Activated CD4-positive, alpha-beta T cell treated with anti-CD3 and anti-CD28 coated beads for 36 hours (primary cell): ENCODE data around the gene CLN6. TPM values are rescaled to one million over a fixed set of nuclear protein-coding genes. Genes with fewer than 3 reads are reported as not detected.

Source experiments
- ATAC-seq: fragments of 200-7000 bp; cut with Tn5 transposase; one replicate; pipeline ENCODE4 v1.10.0; 2021; ENCODE audit warnings: mild to moderate bottlenecking, moderate library complexity
- CTCF ChIA-PET: fragments of 350-600 bp; sonication (Branson Sonifier 250); formaldehyde crosslinking; loops from one replicate; lab custom pipeline; 2021; ENCODE audit warnings: antibody characterized with exemption; lab: Charles Lee
- POLR2A ChIA-PET: fragments of 350-600 bp; sonication (Branson Sonifier 250); formaldehyde crosslinking; loops from one replicate; lab custom pipeline; 2021; ENCODE audit warnings: antibody characterized with exemption, inconsistent platforms; lab: Charles Lee
- DNase-seq: peaks from one replicate; pipeline ENCODE4 v3.0.0-alpha.2; 2020
- H3K27ac Mint-ChIP-seq: one replicate; pipeline ENCODE4 v1.8.0; 2021; ENCODE audit warnings: mixed read lengths
- H3K27me3 Mint-ChIP-seq: one replicate; pipeline ENCODE4 v1.8.0; 2021; ENCODE audit warnings: mixed read lengths
- H3K36me3 Mint-ChIP-seq: one replicate; pipeline ENCODE4 v1.8.0; 2021; ENCODE audit warnings: low read depth, mixed read lengths
- H3K4me1 Mint-ChIP-seq: one replicate; pipeline ENCODE4 v1.8.0; 2021; ENCODE audit warnings: mixed read lengths
- H3K4me3 Mint-ChIP-seq: one replicate; pipeline ENCODE4 v1.8.0; 2021; ENCODE audit warnings: mild to moderate bottlenecking, moderate library complexity, mixed read lengths
- H3K9me3 Mint-ChIP-seq: one replicate; pipeline ENCODE4 v1.8.0; 2021; ENCODE audit warnings: low read depth, mixed read lengths
- intact Hi-C, 2 experiments: fragments of 100-400 bp; cut with DNase I in 1 of 2; cut with micrococcal nuclease in 1 of 2; formaldehyde crosslinking; loops; one replicate each; pipeline versions ENCODE4 v1.14.2 to v1.15.1; 2022 to 2024; cut with DNase I, micrococcal nuclease
- total RNA-seq, 2 experiments: library from RNA; stranded (reverse); gene quantifications; one replicate each; pipeline ENCODE4 v1.2.3, GENCODE V29; 2021

The CLN6 gene
- total RNA-seq, 2 experiments from 2014 or later, result 45.1 to 48.2 TPM

DNA sequence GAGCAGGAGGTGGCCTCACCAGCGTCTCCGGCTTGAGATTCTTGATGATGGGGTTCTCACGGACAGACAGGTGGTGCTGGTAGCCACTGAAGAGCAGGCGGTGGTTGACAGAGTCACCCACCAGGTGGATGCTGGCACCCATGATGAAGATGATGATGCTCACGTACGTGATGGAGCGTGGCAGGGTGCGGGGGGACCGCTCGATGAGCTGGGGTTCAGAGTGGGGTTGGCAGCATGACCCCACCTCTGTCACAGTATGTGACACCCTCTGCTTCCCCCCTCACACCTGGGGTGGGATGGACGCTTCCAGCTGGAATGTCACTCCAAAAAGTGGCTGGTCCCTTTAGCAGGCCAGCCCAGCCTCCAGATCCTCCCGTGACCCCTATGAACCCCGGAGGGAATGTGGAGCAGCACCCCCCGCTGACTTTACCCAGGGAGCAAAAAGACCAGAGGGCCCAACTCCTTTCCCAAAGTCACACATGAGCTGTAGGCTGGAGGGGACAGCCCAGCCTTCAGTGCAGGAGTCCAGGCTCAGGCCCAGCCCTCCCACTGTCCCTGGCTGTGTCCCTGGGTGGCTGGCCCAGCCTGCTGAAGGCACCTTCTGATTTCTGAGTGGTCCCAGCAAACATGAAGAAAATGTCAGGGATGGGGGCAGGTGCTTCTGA, 17.7 kb downstream of the CLN6 start:
- H3K27ac Mint-ChIP-seq, result no peak overlapping the region
- POLR2A ChIA-PET, result no interaction called here
- H3K4me3 Mint-ChIP-seq, result no peak overlapping the region
- H3K4me1 Mint-ChIP-seq, result peaks cover 20% of the 10 kb centered on the region
- no peaks in the 10 kb centered on the region for H3K9me3 Mint-ChIP-seq
- H3K36me3 Mint-ChIP-seq, result peaks cover 25% of the 10 kb centered on the region
- CTCF ChIA-PET, result no interaction called here
- DNase-seq (no peak), ATAC-seq (no peak)
- no peaks in the 10 kb centered on the region for H3K27me3 Mint-ChIP-seq
- intact Hi-C loops, result loop anchor here in 1 of 2 experiments (5.0 kb wide), 1 partner anchor 349 kb away; no protein-coding TSS in a partner anchor

DNA sequence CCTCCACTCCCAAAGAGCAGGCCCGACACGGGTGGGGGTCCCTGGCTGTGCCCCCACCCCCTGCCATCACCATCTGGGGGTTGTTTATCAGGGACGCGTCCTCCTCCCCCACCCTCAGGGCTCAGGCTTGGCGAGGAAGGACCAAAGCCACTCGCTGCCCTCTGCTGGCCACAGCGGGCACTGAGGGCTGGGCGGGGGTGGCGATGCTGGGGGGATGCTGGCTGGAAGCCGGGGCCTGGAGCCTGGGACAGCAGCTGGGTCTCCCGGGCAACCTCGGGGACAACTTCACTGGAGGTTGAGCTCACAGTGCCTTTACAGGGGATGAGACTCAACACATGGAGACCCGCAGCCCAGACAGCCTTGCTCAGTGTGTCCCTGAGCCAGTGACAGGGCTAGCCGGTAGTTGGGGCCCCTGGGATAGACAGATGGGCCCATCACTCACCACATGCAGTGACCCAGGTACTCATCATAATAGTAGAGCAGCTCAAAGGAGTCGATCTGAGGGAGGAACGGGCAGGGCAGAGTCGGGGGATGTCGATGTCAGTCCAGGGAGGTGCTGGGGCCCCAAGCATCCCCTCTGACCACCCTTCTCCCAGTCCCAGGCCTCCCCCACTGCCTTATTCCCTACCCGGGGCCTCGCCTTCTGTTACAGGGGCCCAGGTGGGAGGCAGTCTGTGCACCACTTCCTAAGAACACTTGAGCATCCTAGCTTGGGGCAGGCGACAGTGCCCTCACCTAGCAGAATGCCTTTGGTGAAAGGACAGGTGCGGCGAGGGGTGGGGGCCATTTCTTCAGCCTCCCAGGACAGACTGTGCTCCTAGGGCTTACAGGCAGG, 18.5 kb downstream of the CLN6 start:
- peak; percentile 73 for DNase-seq
- Mint-ChIP-seq H3K36me3 (peaks cover 19% of the 10 kb centered on the region), H3K4me3 (no peak overlapping the region), H3K4me1 (peaks cover 20% of the 10 kb centered on the region), H3K9me3 (no peaks in the 10 kb centered on the region), H3K27ac (no peak overlapping the region), H3K27me3 (no peaks in the 10 kb centered on the region)
- ATAC-seq, result peak; percentile 42
- intact Hi-C loops, result loop anchor here (1.0 to 5.0 kb wide), 2 partner anchors 348 to 349 kb away; no protein-coding TSS in a partner anchor
- ChIA-PET POLR2A (no interaction called here), CTCF (interaction anchor here (0.6 to 1.2 kb wide), 4 partner anchors 40 to 452 kb away, joined by 3 read pairs; no protein-coding TSS in a partner anchor)

DNA sequence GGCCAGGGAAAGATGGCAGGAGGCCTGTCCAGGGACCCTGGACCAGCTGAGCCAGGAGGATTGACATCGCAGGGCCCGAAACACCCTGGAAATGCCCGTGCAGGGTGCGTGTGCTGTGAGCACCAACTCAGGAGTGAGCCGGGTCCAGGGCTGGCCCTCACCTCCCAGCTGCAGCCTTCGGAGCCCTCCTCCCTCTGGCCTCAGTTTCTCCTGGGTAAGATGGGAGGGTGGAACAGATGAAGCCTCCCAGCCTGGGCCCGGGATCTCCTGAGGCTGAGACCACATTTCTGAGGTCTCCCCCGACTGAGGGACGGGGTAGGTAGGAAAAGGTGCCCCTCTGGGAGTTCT, 19.1 kb downstream of the CLN6 start:
- peaks cover 20% of the 10 kb centered on the region for H3K4me1 Mint-ChIP-seq
- intact Hi-C loops, result loop anchor here (1.0 to 5.0 kb wide), 2 partner anchors 347 to 348 kb away; no protein-coding TSS in a partner anchor
- H3K27me3 Mint-ChIP-seq, result no peaks in the 10 kb centered on the region
- no peaks in the 10 kb centered on the region for H3K9me3 Mint-ChIP-seq
- H3K36me3 Mint-ChIP-seq, result peaks cover 20% of the 10 kb centered on the region
- H3K27ac Mint-ChIP-seq, result no peak overlapping the region
- DNase-seq (no peak), ATAC-seq (no peak)
- ChIA-PET POLR2A (no interaction called here), CTCF (interaction anchor here (0.6 to 1.2 kb wide), 2 partner anchors 165 to 180 kb away, joined by 3 read pairs; no protein-coding TSS in a partner anchor)
- no peak overlapping the region for H3K4me3 Mint-ChIP-seq

DNA sequence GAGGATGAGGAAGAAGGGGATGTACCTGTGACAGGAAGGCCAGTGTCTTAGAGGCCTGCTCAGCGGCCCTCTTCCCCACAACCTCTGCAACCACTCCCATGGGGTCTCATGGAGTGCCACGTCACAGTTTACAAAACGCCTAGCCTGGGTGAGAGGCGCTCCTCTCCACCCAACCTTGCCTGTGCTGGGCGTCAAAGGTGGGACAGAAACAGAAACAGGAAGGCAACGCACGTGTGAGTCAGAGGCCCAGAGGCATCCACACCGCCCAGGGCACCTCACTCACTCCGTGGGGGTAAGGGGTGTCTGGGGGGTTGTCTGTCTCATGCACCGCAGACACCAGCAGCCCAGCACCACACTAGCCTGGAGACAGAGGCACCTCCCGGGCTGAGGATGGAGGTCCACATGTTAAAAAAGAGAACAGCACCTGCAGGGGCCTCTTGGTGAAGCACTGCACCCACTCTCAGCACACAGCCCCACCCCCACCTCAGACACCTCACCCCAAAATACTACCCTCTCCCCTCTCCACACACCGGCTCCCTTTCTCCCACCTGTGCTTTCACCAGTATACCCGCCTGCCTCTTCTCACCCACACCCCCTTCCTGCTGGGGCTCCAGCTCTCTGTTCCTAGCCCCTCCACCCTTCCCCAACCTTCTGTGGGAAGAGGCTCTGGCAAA, 19.7 kb downstream of the CLN6 start:
- CTCF ChIA-PET, result interaction anchor here (0.6 to 1.2 kb wide), 2 partner anchors 164 to 180 kb away, joined by 3 read pairs; no protein-coding TSS in a partner anchor
- H3K27me3 Mint-ChIP-seq, result no peaks in the 10 kb centered on the region

DNA sequence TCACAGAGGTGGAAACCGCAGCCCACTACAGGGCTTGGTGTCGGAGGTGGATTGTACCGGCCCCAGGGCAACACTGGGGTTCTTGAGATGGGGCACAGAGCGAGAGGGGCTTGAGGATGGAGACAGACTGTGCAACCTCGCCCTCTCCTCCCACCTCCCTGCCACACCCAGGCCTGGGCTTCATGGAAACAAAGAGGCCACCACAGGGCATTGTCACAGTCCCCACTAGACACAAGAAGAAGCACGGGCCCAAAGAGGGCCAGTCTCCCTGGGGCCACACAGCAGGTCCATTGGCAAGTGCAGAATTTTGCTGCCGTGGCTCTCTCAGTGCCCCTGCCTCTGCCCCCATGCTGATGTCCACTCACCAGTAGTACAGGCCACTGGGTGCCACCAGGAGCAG, 20.3 kb downstream of the CLN6 start:
- H3K9me3 Mint-ChIP-seq, result no peaks in the 10 kb centered on the region
- peak overlapping the region; percentile 59 for H3K27ac Mint-ChIP-seq
- POLR2A ChIA-PET, result no interaction called here
- intact Hi-C loops, result no loop called here
- ATAC-seq, result no peak
- H3K4me3 Mint-ChIP-seq, result no peak overlapping the region
- DNase-seq, result no peak
- peaks cover 19% of the 10 kb centered on the region for H3K36me3 Mint-ChIP-seq
- CTCF ChIA-PET, result interaction anchor here (1.2 kb wide), 1 partner anchor 179 kb away, joined by 3 read pairs; no protein-coding TSS in a partner anchor
- H3K27me3 Mint-ChIP-seq, result no peaks in the 10 kb centered on the region
- H3K4me1 Mint-ChIP-seq, result peaks cover 24% of the 10 kb centered on the region

More for the DNA sequence above, 19.7 kb downstream of the CLN6 start:
- peaks cover 21% of the 10 kb centered on the region for H3K4me1 Mint-ChIP-seq
- POLR2A ChIA-PET, result no interaction called here
- no peaks in the 10 kb centered on the region for H3K9me3 Mint-ChIP-seq
- peaks cover 19% of the 10 kb centered on the region for H3K36me3 Mint-ChIP-seq
- intact Hi-C loops, result loop anchor here (1.0 to 5.0 kb wide), 2 partner anchors 347 to 348 kb away; no protein-coding TSS in a partner anchor
- ATAC-seq, result peak; percentile 90
- H3K4me3 Mint-ChIP-seq, result no peak overlapping the region
- peak overlapping the region; percentile 59 for H3K27ac Mint-ChIP-seq
- DNase-seq, result peak; percentile 66

DNA sequence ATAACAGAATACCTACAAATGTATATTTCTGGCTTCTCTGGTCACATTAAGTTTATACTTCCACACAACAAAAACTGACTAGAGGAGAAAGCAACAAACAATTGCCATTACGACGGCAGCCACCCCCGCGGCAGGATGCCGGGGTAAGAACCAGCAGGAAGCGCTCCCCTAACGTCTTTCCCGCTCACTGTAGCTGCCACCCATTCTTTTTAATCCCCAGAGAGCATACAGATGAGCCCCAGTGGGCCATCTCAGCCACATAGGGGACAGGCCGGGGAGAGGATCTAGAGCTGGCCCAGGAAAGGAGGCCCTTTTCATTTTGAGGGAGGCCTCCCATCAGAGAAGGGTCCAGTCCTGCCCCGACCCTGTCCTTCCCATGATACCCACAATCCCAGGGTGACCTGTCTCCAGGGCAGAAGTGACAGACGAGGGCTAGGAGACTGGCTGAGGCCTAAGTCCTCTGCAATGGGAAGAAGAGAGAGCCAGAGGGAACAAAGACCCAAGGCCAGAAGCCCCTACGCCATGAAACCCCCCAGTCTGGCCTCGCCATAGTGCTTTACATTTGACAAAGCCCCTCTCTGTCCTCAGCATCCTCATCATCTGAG, 20.8 kb downstream of the CLN6 start:
- POLR2A ChIA-PET, result no interaction called here
- H3K27me3 Mint-ChIP-seq, result no peaks in the 10 kb centered on the region

DNA sequence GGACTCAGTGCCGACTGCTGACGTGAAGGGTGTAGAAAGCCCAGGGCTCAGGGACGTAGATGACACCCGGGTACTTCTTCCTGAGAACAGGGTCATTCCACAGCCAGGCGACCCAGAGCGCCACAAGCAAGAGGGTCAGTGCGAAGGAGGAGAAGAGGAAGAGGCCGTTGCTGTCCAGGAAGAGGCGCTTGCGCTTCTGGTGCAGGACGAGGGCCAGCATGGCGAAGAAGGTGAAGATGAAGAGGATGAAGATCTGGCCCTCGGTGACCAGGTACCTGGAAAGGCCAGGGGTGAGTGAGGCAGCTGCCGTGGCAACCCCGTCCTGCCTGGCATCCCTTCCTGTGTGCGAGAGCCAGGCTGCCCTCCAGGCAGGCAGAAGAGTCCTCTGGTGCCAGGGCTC, 21.4 kb downstream of the CLN6 start:
- H3K27ac Mint-ChIP-seq, result peak overlapping the region; percentile 31

More for the DNA sequence above, 20.8 kb downstream of the CLN6 start:
- peaks cover 24% of the 10 kb centered on the region for H3K4me1 Mint-ChIP-seq
- H3K36me3 Mint-ChIP-seq, result peaks cover 16% of the 10 kb centered on the region
- H3K4me3 Mint-ChIP-seq, result no peak overlapping the region
- DNase-seq, result peak; percentile 53
- intact Hi-C loops, result no loop called here
- peak overlapping the region; percentile 42 for H3K27ac Mint-ChIP-seq
- CTCF ChIA-PET, result no interaction called here
- H3K9me3 Mint-ChIP-seq, result no peaks in the 10 kb centered on the region
- ATAC-seq, result no peak

DNA sequence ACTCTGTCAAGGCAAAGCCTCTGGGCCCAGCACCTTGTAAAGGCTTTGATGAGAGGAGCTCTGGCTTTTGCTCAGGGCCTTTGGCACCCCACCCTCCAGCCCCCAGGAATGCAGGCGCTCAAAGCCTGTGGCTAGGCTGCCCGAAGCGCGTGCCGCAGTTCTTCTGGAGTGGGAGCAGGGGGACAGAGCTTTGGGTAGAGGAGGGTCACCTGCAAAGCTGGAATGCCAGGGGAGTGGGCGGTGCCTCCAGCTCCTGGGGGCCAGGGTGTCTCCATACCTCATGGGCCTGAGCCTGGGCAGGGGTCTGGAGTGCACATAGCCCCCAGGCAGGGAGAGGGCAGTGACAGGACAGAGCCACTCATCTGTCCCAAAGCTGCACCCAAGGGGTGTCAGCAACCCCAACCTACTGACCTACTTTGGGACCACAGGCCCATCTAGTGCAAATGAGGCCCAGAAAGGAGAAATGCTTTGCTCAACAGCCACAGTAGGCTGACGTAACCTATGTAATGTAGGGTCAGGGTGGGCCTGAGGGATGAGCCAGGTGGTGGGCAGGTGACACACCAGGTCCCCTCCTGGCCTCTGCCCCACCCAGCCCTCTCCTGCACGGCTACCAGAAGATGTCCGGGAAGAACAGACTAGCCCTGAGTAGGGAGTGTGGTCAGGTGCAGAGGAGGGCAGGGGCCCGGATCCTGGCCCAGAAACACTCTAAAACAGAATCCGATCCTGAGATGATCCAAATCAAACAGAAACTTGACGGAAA, 22.2 kb downstream of the CLN6 start:
- peaks cover 24% of the 10 kb centered on the region for H3K4me1 Mint-ChIP-seq
- POLR2A ChIA-PET, result no interaction called here
- no peak for ATAC-seq
- intact Hi-C loops, result no loop called here
- no peaks in the 10 kb centered on the region for H3K9me3 Mint-ChIP-seq
- no peak overlapping the region for H3K27ac Mint-ChIP-seq
- no peaks in the 10 kb centered on the region for H3K27me3 Mint-ChIP-seq
- no peak overlapping the region for H3K4me3 Mint-ChIP-seq
- DNase-seq, result no peak
- CTCF ChIA-PET, result no interaction called here
- H3K36me3 Mint-ChIP-seq, result peaks cover 15% of the 10 kb centered on the region

More for the DNA sequence above, 21.4 kb downstream of the CLN6 start:
- DNase-seq (no peak), ATAC-seq (no peak)
- POLR2A ChIA-PET, result no interaction called here
- Mint-ChIP-seq H3K4me3 (no peak overlapping the region), H3K9me3 (no peaks in the 10 kb centered on the region), H3K27me3 (no peaks in the 10 kb centered on the region), H3K4me1 (peaks cover 24% of the 10 kb centered on the region), H3K36me3 (peaks cover 15% of the 10 kb centered on the region)
- CTCF ChIA-PET, result no interaction called here
- intact Hi-C loops, result no loop called here

DNA sequence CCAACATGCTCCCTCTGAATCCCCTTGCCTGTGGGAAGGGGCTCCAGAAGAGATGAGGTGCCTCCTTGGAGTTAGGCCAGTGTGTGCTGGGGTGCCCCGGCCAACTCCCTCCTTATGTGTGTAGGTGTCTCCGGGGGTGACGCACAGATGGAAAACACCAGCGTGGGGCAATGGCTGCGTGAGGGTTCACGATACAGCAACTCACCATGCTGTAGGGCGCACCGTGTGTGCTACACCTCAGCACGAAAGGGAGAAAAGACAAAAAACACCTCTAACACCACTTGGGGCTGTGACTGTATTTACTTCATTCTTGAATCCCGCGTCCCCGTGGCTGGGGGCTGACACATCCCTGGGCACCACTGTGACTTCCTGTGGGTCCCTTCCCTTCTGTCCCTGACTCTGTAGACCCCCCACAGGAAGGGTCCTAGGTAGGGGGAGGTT, 22.8 kb downstream of the CLN6 start:
- no peak overlapping the region for H3K27ac Mint-ChIP-seq
- ChIA-PET POLR2A (no interaction called here), CTCF (no interaction called here)
- DNase-seq, result no peak
- peaks cover 24% of the 10 kb centered on the region for H3K4me1 Mint-ChIP-seq
- H3K36me3 Mint-ChIP-seq, result peaks cover 9% of the 10 kb centered on the region
- no peaks in the 10 kb centered on the region for H3K9me3 Mint-ChIP-seq
- H3K27me3 Mint-ChIP-seq, result no peaks in the 10 kb centered on the region
- intact Hi-C loops, result no loop called here
- no peak for ATAC-seq
- H3K4me3 Mint-ChIP-seq, result no peak overlapping the region

DNA sequence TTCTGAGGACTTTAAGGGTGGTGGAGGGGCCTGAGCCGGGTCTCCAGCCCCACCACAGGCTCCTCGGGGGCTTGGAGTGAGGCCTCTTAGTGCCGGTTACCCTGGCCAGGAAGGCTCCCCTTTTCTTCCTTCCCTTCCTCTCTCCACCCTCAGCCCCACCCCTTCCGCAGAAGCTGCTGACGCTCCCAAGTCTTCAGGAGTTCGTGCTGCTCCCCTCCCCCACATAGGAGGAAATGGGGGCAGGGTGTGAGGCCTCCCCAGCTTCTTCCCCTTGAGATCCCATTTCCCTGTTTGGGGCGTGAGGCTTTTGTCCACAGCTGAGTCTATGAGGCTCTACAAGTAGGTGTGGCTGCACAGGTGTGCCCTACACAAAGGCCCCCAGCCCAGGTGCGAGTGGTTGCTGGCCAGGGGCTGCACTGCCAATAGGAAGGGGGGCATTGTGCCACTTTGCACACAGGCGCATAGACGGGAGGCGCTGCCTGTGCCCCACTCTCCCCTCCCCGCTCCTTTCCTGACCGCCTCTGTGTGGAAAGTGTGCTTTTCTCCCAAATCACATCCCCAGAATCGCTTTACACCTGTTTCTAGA, 23.5 kb downstream of the CLN6 start:
- Mint-ChIP-seq H3K27ac (no peak overlapping the region), H3K27me3 (no peaks in the 10 kb centered on the region), H3K9me3 (no peaks in the 10 kb centered on the region), H3K4me1 (peaks cover 24% of the 10 kb centered on the region), H3K4me3 (no peak overlapping the region), H3K36me3 (peaks cover 7% of the 10 kb centered on the region)
- no peak for DNase-seq
- ChIA-PET CTCF (interaction anchor here (0.6 to 1.0 kb wide), 2 partner anchors 10 to 15 kb away, joined by 3 read pairs; no protein-coding TSS in a partner anchor), POLR2A (no interaction called here)
- intact Hi-C loops, result no loop called here
- ATAC-seq, result no peak
